ENCODE results near the gene KLRK1.

The KLRK1 gene

DNA sequence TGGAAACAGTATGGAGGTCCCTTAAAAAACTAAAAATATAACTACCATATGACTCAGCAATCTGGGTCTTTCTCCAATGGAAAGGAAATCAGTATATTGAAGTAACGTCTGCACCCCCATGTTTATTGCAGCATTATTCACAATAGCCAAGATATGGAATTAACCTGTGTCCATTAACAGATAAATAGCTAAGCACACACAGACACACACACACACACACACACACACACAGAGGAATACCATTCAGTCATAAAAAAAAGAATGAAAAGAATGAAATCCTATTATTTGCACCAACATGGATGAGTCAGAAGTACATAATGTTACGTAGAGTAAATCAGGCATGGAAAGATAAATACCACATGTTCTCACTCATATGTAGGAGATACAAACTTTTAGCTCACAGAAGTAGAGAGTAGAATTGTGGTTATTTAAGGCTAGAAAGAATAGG is 4.7 kb downstream of the KLRK1 start:
- peaks cover 4 to 12% of the 10 kb centered on the region in 2 experiments; a peak in 2 of 3 replicates for H3K36me3 ChIP-seq (ENCODE audit: control insufficient read depth in 2 of 2, insufficient read depth in 1 of 2, low read length in 2 of 2)
- ChIA-PET POLR2A (interaction anchor here (0.7 to 1.6 kb wide), 3 partner anchors 10 to 20 kb away, joined by 3 read pairs; no protein-coding TSS in a partner anchor), CTCF (interaction anchor here (0.6 to 0.7 kb wide), 3 partner anchors 17 to 350 kb away, joined by 3 read pairs; no protein-coding TSS in a partner anchor)
- H3K4me3 ChIP-seq (ENCODE audit: low read depth, low read length) = no peak overlapping the region
- H3K27ac ChIP-seq (ENCODE audit: extremely low read depth, low read depth, low read length) = no peak overlapping the region
- no peaks in the 10 kb centered on the region for H3K9me3 ChIP-seq (ENCODE audit: control insufficient read depth, insufficient read depth, low read depth, low read length)
- H3K4me1 ChIP-seq (ENCODE audit: control insufficient read depth, insufficient read depth, low read length) = 0 out of 2 replicates have a peak, but pooled peaks cover 3% of the 10 kb centered on the region
- no peak for TF ChIP-seq ZNF544 (tag by site-specific recombination; IDR thresholded peaks at IDR 0.05)
- TF ChIP-seq ZNF792 (tag by site-specific recombination; IDR thresholded peaks at IDR 0.05) = no peak
- peak; percentile 69 for TF ChIP-seq YY2 (tag by site-specific recombination; IDR thresholded peaks at IDR 0.05)
- TF ChIP-seq ZNF518A (tag by site-specific recombination; conservative IDR thresholded peaks at IDR 0.05; ENCODE audit: low read depth) = no peak
- TF ChIP-seq, protein P1, sequence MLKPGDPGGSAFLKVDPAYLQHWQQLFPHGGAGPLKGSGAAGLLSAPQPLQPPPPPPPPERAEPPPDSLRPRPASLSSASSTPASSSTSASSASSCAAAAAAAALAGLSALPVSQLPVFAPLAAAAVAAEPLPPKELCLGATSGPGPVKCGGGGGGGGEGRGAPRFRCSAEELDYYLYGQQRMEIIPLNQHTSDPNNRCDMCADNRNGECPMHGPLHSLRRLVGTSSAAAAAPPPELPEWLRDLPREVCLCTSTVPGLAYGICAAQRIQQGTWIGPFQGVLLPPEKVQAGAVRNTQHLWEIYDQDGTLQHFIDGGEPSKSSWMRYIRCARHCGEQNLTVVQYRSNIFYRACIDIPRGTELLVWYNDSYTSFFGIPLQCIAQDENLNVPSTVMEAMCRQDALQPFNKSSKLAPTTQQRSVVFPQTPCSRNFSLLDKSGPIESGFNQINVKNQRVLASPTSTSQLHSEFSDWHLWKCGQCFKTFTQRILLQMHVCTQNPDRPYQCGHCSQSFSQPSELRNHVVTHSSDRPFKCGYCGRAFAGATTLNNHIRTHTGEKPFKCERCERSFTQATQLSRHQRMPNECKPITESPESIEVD (tag by site-specific recombination; IDR thresholded peaks at IDR 0.05) = peak; percentile 40; the same call in 1 of the 2 replicates
- TF ChIP-seq ZNF510 (tag by site-specific recombination; IDR thresholded peaks at IDR 0.05; ENCODE audit: insufficient replicate concordance) = no peak
- TF ChIP-seq SALL2 (tag by site-specific recombination; IDR thresholded peaks at IDR 0.05; ENCODE audit: borderline replicate concordance) = peak; percentile 93
- no peak for TF ChIP-seq ZNF266 (tag by site-specific recombination; IDR thresholded peaks at IDR 0.05; ENCODE audit: low read depth)
- TF ChIP-seq FEZF1 (tag by site-specific recombination; IDR thresholded peaks at IDR 0.05) = no peak
- no peak for TF ChIP-seq ZNF610 (tag by site-specific recombination; IDR thresholded peaks at IDR 0.05; ENCODE audit: borderline replicate concordance)
- no peak for TF ChIP-seq REST (tag by site-specific recombination; IDR thresholded peaks at IDR 0.05)
- TF ChIP-seq ZNF202 (tag by site-specific recombination; IDR thresholded peaks at IDR 0.05; ENCODE audit: borderline replicate concordance) = no peak
- TF ChIP-seq ZNF23 (tag by site-specific recombination; IDR thresholded peaks at IDR 0.05; ENCODE audit: borderline replicate concordance) = no peak
- TF ChIP-seq ZNF148 (tag by site-specific recombination; IDR thresholded peaks at IDR 0.05; ENCODE audit: borderline replicate concordance) = peak; percentile 96
- TF ChIP-seq ZNF830 (tag by site-specific recombination; IDR thresholded peaks at IDR 0.05; ENCODE audit: low read depth) = no peak
- peak; percentile 74; the same call in 1 of the 2 replicates for TF ChIP-seq BCL6B (tag by site-specific recombination; IDR thresholded peaks at IDR 0.05)
- TF ChIP-seq ZBTB17 (tag by site-specific recombination; IDR thresholded peaks at IDR 0.05) = peak; percentile 31; the same call in 1 of the 2 replicates
- no peak for TF ChIP-seq ZNF776 (tag by site-specific recombination; IDR thresholded peaks at IDR 0.05; ENCODE audit: borderline replicate concordance)
- peak; percentile 95 for TF ChIP-seq ZNF248 (tag by site-specific recombination; IDR thresholded peaks at IDR 0.05)
- TF ChIP-seq ZNF292 (tag by site-specific recombination; IDR thresholded peaks at IDR 0.05; ENCODE audit: borderline replicate concordance, low read depth) = no peak
- no peak for TF ChIP-seq OVOL3 (tag by site-specific recombination; IDR thresholded peaks at IDR 0.05)
- no peak for TF ChIP-seq SCRT1 (tag by site-specific recombination; IDR thresholded peaks at IDR 0.05; ENCODE audit: borderline replicate concordance)
- no peak for TF ChIP-seq ZNF138 (tag by site-specific recombination; IDR thresholded peaks at IDR 0.05; ENCODE audit: borderline replicate concordance)

All from HEK293 (cell line).